HG03342 (cell line): Measurements from ENCODE around the gene ZNF205.
"Not testable (repeated sequence)": the region's sequence is repeated elsewhere in the genome, so short reads cannot be mapped to it uniquely, and the experiment has no call there.

Experiments
- ATAC-seq: cut with Tn5 transposase; IDR thresholded peaks from one replicate; pipeline ENCODE4 v1.9.1; 2021; ENCODE audit warnings: mild to moderate bottlenecking, moderate library complexity; ENCODE audit not compliant: unreplicated experiment

The ZNF205 gene

GRCh38 chr16:3112058-3112880 lies at the start of gene ZNF205:
ZNF205 (plus strand) TSS chr16:3112586; CDS start chr16:3113431, 845 bp downstream.
- no peak for ATAC-seq

DNA sequence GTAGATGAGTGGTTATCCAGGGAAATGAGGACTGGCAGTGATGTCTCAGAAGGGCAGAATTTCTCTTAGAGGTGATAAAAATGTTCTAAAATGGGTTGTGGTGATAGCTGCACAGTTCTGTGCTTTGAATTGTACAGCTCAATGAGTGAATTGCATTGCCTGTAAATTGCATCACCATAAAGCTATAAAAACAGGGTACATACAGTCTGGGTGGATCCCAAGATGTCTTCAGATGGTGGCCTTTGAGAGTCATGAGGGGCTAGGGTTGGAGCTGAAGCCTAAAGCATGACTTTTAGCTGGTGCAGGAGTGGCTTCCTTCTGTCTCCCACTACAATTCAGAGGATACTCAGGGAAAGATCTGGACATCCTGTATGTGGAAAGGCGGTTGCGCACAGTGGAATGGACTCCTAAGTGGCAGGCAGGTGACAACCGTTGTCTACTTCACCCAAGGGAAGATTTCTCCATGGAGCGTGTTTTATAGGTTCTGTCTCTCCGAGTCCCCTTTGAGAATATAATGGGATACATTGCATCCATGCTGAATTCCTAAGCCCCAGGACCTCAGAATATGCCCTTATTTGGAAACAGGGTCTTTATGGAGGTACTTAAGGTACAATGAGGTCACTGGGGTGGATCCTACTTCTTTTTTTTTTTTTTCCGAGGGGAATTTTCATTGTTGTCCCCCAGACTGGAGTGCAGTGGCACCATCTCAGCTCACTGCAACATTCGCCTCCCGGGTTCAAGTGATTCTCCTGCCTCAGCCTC lies 48.6 kb upstream of the ZNF205 start:
- ATAC-seq: no peak

GRCh38 chr16:3065069-3065741 lies 47.2 kb upstream of the ZNF205 start, which contains the start of gene IL32:
IL32 (plus strand) TSS chr16:3065640; CDS start chr16:3065812, 172 bp downstream.
- no peak for ATAC-seq

DNA sequence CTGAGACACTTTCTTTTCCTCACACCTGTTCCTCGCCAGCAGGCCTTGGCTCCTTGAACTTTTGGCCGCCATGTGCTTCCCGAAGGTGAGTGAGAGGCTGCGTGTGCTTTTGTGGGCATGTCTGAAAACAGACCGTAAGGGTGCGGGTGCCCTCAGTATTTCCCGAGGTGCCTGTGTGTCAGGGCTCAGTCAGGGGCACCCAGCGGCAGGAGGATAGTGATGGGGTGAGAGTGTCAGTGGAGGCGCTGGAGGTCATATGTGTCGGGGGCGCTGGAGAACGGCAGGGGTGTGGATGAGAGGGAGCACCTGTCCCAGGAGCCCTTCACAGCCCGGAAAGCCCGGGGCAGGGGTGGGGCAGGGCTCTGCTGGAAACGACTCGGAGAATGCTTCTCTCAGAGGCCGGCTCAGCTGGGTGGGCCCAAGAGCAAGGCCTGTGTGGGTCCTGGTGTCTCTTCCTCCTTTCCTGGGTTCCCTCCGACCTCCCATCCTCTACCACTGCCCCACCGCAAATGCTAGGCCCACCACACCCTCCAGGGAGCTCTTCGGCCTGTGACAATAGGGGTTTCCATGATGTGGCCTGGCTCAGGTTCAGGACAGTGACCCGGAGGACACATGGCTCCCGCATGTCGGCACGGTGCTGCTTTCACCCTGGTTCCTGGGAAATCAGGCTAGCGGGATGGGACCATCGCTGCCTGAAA lies 46.5 kb upstream of the ZNF205 start:
- no peak for ATAC-seq

GRCh38 chr16:3066440-3066748 lies 46.0 kb upstream of the ZNF205 start:
- ATAC-seq: no peak

- ATAC-seq: no peak
Measured at GRCh38 chr16:3068487-3068886, 43.9 kb upstream of the ZNF205 start.

- not testable (repeated sequence) for ATAC-seq
Measured at GRCh38 chr16:3069146-3069545, 43.2 kb upstream of the ZNF205 start.

- no peak for ATAC-seq
Measured at GRCh38 chr16:3070608-3071111, 41.7 kb upstream of the ZNF205 start.

DNA sequence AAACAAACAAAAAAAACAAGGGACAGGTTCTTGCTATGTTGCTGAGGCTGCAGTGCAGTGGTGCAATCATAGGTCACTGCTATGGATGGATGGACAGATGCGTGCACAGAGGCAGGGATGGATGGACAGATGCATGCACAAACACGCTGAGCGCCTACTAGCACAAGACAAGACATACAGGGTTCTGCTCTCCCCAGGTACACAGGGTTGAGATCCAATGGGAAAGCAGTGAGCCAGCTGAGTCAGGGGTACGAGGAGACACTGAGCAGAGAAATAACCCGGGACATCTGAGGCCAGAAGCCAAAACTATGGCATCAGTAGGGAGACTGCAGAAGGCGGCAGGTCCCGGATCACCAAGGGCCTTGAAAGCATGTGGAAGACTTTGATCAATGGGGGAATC lies 40.7 kb upstream of the ZNF205 start:
- no peak for ATAC-seq

DNA sequence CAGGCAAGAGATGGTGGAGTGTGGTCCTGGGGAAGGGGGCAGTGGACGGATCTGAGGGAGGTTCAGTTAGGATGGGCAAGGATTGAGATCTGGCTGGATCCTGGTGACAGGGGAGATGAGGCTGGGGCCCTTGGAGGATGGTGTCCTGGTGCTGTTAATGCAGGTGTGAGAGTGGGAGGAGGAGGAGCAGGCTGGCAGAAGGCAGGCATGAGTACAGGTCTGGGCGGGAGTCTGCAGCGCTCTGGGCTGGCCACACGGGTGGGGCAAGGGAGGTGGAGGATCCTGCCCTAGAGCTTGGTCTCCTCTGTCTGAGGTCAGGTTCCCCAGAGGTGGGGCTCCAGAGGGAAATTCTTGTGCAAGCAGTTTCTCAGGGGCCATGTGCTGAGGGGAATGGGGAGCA lies 40.2 kb upstream of the ZNF205 start:
- not testable (repeated sequence) for ATAC-seq

DNA sequence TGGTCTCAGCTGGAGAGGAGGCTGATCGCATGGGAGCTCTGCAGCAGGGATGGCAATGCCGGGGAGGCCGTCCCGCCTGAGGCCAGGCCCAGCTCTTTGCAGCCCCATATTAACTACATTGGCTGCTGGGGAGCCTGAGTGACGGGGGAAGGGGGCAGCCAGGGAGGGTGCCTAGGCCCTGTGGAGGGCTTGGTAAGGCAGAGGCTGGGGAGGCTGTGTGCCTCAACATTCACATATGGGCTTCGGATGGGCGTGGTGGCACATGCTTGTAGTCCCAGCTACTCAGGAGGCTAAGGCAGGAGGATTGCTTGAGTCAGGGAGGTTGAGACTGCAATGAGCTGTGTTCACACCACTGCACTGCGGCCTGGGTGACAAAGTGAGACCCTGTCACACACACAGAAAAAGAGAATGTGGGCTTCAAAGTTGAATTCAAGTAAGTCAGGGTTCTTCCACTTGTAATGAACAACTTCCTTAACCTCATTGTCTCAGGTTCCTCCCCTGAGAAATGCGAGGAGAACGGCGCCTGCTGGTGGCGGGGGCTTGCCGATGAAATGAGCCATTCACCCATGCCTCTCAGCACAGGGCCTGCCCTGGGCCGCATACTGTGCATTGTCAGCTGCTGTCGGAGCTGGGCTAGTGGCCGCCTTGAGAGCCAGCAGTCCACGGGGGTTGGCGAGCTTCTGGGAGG lies 39.7 kb upstream of the ZNF205 start:
- not testable (repeated sequence) for ATAC-seq

- ATAC-seq: no peak
Measured at GRCh38 chr16:3073448-3073847, 38.9 kb upstream of the ZNF205 start.

- ATAC-seq: peak; percentile 69
Measured at GRCh38 chr16:3074860-3075522, 37.4 kb upstream of the ZNF205 start.

DNA sequence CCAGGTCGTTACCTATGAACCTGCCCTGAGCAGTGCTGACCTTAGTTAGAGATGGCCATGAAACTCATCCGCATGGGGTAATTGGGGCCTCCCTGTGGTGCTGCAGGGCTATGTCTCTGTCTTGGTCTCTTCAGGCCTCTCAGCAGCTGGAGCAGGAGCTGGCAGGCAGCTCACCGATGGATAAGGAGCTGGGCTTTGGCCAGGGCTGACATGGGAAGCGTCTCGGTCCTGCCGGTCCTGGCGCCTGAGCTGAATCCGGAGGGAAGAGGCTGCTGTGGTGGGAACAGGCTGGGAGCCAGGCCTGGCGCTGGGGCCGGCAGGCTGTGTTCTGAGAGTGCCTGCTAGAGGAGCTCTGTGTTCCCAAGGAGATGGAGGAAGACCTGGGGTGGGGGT lies 36.9 kb upstream of the ZNF205 start:
- no peak for ATAC-seq

GRCh38 chr16:3075946-3076345 lies 36.4 kb upstream of the ZNF205 start:
- ATAC-seq: not testable (repeated sequence)

GRCh38 chr16:3076577-3076976 lies 35.8 kb upstream of the ZNF205 start:
- ATAC-seq: no peak

- ATAC-seq: no peak
Measured at GRCh38 chr16:3080024-3080423, 32.4 kb upstream of the ZNF205 start.

- ATAC-seq: not testable (repeated sequence)
Measured at GRCh38 chr16:3081957-3082356, 30.4 kb upstream of the ZNF205 start.

- not testable (repeated sequence) for ATAC-seq
Measured at GRCh38 chr16:3083408-3083807, 29.0 kb upstream of the ZNF205 start.

DNA sequence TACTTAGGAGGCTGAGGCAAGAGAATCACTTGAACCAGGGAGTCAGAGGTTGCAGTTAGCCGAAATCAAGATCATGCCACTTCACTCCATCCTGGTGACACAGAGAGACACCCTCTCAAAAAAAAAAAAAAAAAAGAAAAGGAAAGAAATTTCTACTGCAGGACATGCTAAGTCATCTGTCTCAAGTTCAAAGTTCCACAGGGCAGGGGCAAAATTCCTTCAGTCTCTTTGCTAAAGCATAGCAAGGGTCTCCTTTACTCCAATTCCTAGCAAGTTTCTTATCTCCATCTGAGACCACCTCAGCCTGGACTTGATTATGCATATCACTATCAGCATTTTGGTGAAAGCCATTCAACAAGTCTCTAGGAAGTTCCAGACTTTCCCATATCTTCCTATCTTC lies 27.9 kb upstream of the ZNF205 start:
- no peak for ATAC-seq
